ENCODE results near the gene RPAP3. TPM values are rescaled to one million over a fixed set of nuclear protein-coding genes. Genes with fewer than 3 reads are reported as not detected.

Gene RPAP3
- total RNA-seq, 1 donor from 2014 or later = 19.9 TPM

DNA sequence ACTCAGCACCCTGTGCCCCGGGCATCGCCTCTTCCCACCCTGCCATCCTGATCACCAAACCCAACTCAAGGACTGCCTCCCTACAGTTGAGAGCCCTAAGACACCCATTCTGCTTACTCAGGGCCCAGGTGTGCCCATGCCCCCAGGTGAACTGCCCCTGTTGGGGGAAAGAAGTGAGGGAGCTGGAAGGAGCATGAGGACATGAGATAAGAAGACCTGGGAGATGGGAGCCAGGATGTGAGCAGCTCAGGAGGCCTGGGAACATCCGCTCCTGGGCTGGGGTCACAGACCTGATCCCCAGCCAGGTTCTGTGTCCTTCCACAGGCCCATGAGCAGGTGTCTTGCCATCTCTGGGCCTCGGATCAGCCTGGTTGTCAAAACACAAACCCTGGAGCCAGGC is 46.3 kb upstream of the RPAP3 start:
- TF ChIP-seq CTCF (IDR thresholded peaks at IDR 0.05) = no peak
- H3K27ac ChIP-seq = no peak overlapping the region
- no peaks in the 10 kb centered on the region for H3K27me3 ChIP-seq
- DNase-seq (no peak), ATAC-seq (no peak)
- intact Hi-C loops (cut with DNase I) = no loop called here
- no peaks in the 10 kb centered on the region for H3K9me3 ChIP-seq
- H3K4me1 ChIP-seq = peaks cover 47% of the 10 kb centered on the region
- H3K36me3 ChIP-seq = peaks cover 20% of the 10 kb centered on the region
- H3K4me3 ChIP-seq = no peak overlapping the region

DNA sequence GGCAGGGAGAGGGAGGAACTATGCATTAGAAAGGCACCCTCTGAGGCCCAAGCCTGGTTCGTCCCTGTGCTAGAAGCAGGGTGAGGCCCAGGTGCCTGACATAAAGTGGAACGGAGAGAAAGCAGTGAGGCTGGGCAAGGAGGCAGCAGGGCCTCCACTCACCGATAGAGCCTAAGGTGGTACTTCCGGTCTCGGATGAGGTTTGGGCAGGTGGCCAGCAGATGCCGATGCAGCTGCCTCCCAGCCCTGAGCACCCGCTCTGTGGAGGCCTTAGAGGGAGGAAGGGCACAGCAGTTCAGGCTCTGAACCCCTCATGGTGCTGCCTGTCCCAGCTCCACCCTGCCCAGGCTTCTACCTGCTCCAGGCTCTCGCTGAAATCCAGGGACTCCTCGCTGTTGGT is 45.7 kb upstream of the RPAP3 start:
- DNase-seq (no peak), ATAC-seq (no peak)
- TF ChIP-seq CTCF (IDR thresholded peaks at IDR 0.05) = no peak
- Histone ChIP-seq H3K9me3 (no peaks in the 10 kb centered on the region), H3K4me3 (no peak overlapping the region), H3K27me3 (no peaks in the 10 kb centered on the region), H3K4me1 (peaks cover 45% of the 10 kb centered on the region), H3K36me3 (peaks cover 22% of the 10 kb centered on the region), H3K27ac (no peak overlapping the region)
- intact Hi-C loops (cut with DNase I) = no loop called here

GRCh38 chr12:47750916-47751470 is 45.2 kb upstream of the RPAP3 start:
- no peaks in the 10 kb centered on the region for H3K9me3 ChIP-seq
- peaks cover 41% of the 10 kb centered on the region for H3K4me1 ChIP-seq
- DNase-seq (no peak), ATAC-seq (no peak)
- intact Hi-C loops (cut with DNase I) = no loop called here
- H3K27ac ChIP-seq = no peak overlapping the region
- peaks cover 22% of the 10 kb centered on the region for H3K36me3 ChIP-seq
- H3K4me3 ChIP-seq = no peak overlapping the region
- TF ChIP-seq CTCF (IDR thresholded peaks at IDR 0.05) = no peak
- no peaks in the 10 kb centered on the region for H3K27me3 ChIP-seq

DNA sequence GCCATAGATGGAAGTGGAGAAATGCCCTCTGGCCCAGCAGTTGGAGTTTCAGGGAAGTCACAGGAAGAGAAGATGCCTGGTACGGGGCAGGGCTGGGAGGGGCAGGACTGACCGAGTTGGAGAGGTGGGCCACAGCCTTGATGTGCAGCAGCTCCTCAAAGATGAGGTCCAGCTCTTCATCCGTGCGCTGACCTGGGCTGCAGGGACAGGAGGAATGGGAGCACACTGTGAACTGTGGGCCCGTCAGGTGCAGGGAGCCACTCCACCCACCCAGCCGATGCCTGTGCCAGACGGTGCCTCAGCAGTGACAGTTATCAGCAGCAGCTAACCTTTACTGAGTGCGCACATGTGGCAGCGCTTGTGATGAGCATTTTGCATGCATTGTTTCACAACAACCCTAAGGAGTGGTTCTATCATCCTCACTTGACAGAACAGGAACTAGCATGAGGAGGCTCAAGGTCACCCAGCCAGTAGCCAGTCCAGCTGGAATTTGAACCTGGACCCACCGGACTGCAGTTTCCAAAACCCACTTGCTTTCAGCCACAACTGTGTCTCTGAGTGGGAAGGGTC is 44.5 kb upstream of the RPAP3 start:
- H3K4me1 ChIP-seq = peaks cover 34% of the 10 kb centered on the region
- H3K9me3 ChIP-seq = no peaks in the 10 kb centered on the region
- no peaks in the 10 kb centered on the region for H3K27me3 ChIP-seq
- no peak overlapping the region for H3K4me3 ChIP-seq
- ATAC-seq = peak; percentile 36
- no peak overlapping the region for H3K27ac ChIP-seq
- DNase-seq = no peak
- intact Hi-C loops (cut with DNase I) = no loop called here
- peaks cover 22% of the 10 kb centered on the region for H3K36me3 ChIP-seq
- TF ChIP-seq CTCF (IDR thresholded peaks at IDR 0.05) = no peak

DNA sequence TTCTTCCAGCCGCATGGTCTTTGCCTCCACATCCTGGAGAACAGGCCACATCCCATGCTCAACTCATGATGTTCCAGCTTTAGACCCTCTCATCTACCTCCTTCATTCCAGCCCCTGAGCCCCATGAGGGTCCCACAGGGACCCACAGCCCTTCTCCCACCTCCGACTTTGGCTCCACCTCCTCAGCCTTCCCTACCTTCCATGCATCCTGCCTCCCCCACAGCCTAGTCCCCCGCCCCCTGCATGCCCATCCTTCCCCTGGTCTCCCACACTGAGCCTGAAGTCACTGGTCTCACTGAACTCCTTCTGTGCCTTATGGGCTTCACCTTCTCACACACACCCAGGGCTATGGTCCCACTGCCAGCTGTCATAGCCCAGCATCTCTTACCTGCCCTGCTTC is 43.1 kb upstream of the RPAP3 start:
- no peak overlapping the region for H3K4me3 ChIP-seq
- ATAC-seq = no peak
- H3K27ac ChIP-seq = no peak overlapping the region
- TF ChIP-seq CTCF (IDR thresholded peaks at IDR 0.05) = no peak
- no peaks in the 10 kb centered on the region for H3K27me3 ChIP-seq
- H3K9me3 ChIP-seq = no peaks in the 10 kb centered on the region
- DNase-seq = no peak
- H3K4me1 ChIP-seq = peaks cover 20% of the 10 kb centered on the region
- intact Hi-C loops (cut with DNase I) = no loop called here
- peaks cover 22% of the 10 kb centered on the region for H3K36me3 ChIP-seq

- Histone ChIP-seq H3K36me3 (peaks cover 22% of the 10 kb centered on the region), H3K4me3 (no peak overlapping the region), H3K27ac (no peak overlapping the region), H3K4me1 (peaks cover 16% of the 10 kb centered on the region), H3K27me3 (no peaks in the 10 kb centered on the region), H3K9me3 (no peaks in the 10 kb centered on the region)
- no peak for TF ChIP-seq CTCF (IDR thresholded peaks at IDR 0.05)
- ATAC-seq (no peak), DNase-seq (no peak)
- intact Hi-C loops (cut with DNase I) = no loop called here
These were observed 42.6 kb upstream of the RPAP3 start for GRCh38 chr12:47748507-47748828.

Data from upper lobe of right lung (tissue), 1 donor.